GM21717 (cell line): ENCODE measurements around the gene RGPD4.
"Not testable (repeated sequence)": the region's sequence is repeated elsewhere in the genome, so short reads cannot be mapped to it uniquely, and the experiment has no call there.

Source experiments
- ATAC-seq: cut with Tn5 transposase; IDR thresholded peaks from one replicate; pipeline ENCODE4 v1.9.1; 2021; ENCODE audit warnings: mild to moderate bottlenecking, moderate library complexity; ENCODE audit not compliant: unreplicated experiment

RGPD4 gene

DNA sequence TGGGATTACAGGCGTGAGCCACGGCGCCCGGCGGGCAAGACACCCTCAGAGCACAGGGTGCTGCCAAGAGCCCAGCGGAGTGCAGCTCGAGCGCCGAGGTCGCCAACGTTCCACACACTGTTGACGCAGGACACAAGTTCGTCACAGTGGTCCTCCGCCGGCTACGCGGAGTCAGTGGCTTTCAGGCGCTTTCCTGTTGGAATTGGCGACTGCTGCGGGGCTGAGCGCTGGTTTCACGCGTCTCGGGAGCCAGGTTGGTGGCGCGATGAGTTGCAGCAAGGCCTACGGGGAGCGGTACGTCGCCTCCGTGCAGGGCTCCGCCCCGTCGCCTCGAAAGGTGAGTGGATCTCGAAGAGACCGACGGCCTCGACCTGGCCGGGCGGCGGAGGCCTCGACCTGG lies at the start of gene RGPD4:
Gene RGPD4 (plus strand): TSS at position 144 of the 400 bp plus-strand sequence. CDS start 122 bp downstream, at position 266.
- not testable (repeated sequence) for ATAC-seq

GRCh38 chr2:107777974-107778373 lies 48.7 kb upstream of the RGPD4 start:
- ATAC-seq = no peak

- ATAC-seq = no peak
These were observed 40.9 kb upstream of the RGPD4 start for GRCh38 chr2:107785756-107786155.

DNA sequence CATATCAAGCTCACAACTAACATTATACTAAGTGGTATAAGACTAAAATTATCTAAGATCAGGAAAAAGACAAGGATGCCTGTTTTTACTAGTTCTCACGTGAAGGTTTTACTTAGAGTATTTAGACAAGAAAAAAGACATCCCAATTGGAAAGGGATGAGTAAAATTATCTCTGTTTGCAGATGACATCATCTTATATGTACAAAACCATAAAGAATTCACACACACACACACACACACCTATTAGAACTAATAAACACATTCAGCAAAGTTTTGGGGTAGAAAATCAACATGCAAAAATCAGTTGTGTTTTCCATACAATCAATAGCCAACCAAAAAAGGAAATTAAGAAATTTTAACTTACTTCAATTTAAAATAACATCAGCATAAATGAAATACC lies 35.9 kb upstream of the RGPD4 start:
- no peak for ATAC-seq

DNA sequence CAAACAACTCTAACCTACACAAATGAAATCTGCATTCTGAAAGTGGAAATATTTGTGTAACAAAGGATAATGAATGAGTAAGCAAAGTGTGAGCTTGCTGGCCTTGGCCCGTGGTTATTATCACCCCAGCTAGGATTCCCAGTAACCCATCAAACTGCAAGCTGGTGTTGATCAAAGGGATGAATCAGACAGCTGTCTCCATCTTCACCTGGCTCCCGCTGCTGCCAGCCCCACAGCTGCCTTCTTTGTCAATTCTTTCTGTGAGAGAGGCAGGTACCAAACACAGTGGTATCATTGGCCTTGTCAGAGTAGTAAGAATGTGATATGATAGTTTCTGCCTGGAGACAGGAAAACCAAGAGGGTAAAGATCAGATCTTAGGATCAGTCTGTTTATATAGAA lies 25.2 kb upstream of the RGPD4 start:
- no peak for ATAC-seq

GRCh38 chr2:107804608-107805498 lies 21.8 kb upstream of the RGPD4 start:
- no peak for ATAC-seq

DNA sequence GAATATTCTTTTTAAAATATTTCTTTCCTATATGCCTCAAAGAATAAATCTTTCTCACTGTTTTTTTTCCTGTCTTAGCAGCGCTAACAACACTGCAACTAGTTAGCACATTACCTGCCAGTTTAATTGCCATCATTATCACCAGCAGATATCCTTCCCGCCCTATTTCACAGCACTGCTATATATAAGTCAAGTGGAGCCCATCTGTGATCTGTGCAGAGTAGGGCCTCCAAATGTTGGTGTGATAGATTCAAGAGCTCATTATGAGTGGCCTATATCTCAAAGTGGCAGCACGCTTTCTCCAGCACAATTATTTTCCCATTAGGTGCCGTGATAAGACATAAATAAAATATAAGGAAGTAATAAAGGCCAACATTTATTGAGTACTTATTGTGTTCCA lies 19.8 kb upstream of the RGPD4 start:
- ATAC-seq = no peak

- ATAC-seq = no peak
These were observed 18.7 kb upstream of the RGPD4 start for GRCh38 chr2:107807988-107808387.

DNA sequence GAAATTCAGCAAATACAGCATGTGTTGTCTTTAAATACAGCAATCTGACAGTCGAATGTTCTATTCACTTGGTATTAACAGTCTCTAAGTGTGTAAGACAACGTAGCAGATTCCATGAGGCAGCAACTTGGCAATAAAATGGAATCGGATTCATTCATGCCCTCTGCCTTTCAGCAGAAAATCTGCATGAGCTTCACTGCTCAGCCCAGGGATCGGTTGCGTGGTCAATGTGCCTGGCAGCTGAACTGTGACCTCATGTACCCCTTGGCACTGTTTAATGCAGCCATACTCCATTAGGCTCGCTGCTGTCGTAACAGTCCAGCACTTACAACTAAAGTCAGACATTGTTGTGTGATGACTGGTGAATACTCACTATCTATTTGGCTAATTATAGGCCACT lies 17.7 kb upstream of the RGPD4 start:
- ATAC-seq = no peak

DNA sequence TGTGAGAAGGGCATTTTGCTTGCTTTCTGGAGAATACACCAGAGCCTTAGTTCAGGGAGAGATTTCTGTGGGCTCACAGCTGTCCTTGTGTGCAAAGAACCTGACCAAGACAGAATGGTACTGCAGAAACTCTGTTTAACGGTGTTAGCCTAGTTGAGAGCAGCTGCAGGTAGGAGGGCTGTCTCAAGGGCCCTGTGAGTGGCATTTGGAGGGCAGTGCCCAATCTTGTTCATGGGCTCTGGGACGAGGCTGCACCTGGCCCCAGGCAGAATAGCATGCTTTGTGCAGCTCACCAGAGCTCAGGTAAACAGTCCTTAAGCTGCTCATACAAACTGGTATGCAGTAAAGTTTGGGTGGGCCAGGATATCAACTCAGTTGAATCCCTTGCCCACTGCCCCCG lies 16.9 kb upstream of the RGPD4 start:
- ATAC-seq = no peak

GRCh38 chr2:107810734-107811133 lies 16.0 kb upstream of the RGPD4 start:
- ATAC-seq = no peak

- no peak for ATAC-seq
These were observed 15.3 kb upstream of the RGPD4 start for GRCh38 chr2:107811411-107811810.

- no peak for ATAC-seq
These were observed 14.7 kb upstream of the RGPD4 start for GRCh38 chr2:107812006-107812405.

GRCh38 chr2:107817378-107817777 lies 9.3 kb upstream of the RGPD4 start:
- ATAC-seq = no peak

GRCh38 chr2:107822302-107822701 lies 4.4 kb upstream of the RGPD4 start:
- no peak for ATAC-seq

DNA sequence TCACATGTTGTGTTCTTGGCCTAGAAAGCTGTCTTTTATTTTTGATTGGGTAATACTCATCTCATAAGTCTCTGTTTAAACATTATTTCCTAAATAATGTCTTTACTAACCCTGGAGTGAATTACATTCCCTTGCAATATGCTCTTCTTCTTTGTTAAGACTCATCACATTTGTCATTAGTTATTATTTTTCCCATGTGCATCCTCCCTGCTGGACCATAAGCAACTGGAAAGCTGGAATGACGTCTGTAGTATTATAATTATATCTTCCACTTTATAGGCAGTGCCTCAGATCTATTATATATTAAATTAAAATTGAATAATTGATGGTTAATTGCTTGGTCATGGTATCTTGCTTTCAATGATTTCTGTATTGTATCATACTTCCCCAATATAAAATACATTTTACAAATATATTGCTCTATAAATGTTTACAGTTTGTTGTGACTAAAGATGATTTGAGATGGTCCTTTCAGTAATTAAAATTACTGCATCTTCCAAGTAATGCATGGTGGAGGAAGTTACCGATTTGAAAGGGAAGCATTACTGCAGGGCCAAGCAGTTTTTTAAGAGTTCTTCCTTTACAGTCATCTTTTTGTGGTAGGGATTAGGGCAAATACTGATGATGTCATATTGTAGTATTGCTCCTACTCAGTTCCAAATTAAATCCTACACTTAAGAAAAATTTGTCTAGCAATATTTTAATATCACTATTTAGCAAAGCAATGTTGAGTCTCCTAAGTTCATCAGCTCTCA lies 2.1 kb upstream of the RGPD4 start:
- no peak for ATAC-seq

GRCh38 chr2:107825206-107825563 lies 1.5 kb upstream of the RGPD4 start:
- no peak for ATAC-seq

- not testable (repeated sequence) for ATAC-seq
These were observed 2.8 kb downstream of the RGPD4 start for GRCh38 chr2:107829514-107829913.

DNA sequence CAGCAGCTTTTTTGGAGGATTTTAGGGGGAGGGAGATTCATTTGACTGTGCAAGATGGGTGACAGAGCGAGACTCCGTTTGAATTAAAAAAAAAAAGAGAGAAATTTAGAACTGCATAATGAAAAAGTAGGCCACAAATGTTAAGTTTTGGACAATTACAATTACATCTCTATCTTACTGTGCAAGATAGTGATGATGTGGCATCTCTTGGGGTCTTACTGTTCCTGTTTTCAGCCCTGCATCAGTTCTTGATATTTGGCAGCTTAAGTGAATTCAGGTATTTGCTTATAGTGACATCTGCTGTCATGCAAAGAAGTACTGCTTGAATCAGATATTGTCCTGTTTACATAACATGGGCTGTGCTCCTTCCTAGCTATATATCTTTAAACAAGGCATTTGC lies 6.5 kb downstream of the RGPD4 start:
- ATAC-seq = not testable (repeated sequence)

GRCh38 chr2:107833618-107834017 lies 6.9 kb downstream of the RGPD4 start:
- not testable (repeated sequence) for ATAC-seq

DNA sequence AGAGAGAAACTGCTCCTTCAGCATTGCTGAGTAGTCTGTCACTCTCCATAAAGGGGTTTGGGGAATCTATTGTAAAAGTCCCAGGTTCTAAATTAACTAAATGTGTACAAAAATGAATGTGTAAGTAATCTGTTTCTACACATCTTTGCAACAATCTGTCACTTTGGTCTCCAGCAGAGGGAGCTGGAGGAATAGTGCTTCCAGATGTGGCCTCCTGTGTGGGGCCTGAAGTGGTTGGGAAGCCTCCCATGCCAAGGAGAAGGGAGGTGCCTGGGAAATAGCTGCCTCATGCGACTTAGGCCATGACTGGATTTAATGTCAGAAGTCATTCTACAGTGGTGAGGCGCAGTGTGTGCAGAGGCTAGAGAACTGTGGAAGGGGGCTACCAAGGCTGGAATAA lies 89.4 kb downstream of the RGPD4 start:
- ATAC-seq = not testable (repeated sequence)
